NB4 (cell line): ENCODE measurements around the gene PIAS1.

Experiments
- DNase-seq: peaks from one replicate; pipeline ENCODE4 v3.0.0; 2010; ENCODE audit warnings: low read depth
- H3K4me3 ChIP-seq: one replicate; pipeline ENCODE4 v1.5.1; 2011; ENCODE audit warnings: mild to moderate bottlenecking, low read depth, low read length, moderate library complexity
- MYC ChIP-seq: IDR thresholded peaks from 2 replicates; pipeline ENCODE4 v1.6.1; 2011; ENCODE audit warnings: low read depth, low read length
- POLR2A ChIP-seq: IDR thresholded peaks from 2 replicates; pipeline ENCODE4 v1.6.1; 2011; ENCODE audit warnings: mild to moderate bottlenecking; ENCODE audit not compliant: insufficient read length; ENCODE audit errors: extremely low read depth
- TF ChIP-seq, protein P1 (sequence below): IDR thresholded peaks from 2 replicates; pipeline ENCODE4 v1.6.1; 2011; ENCODE audit warnings: low read depth, low read length
- TF ChIP-seq, protein P2 (sequence below): IDR thresholded peaks from one replicate; pipeline ENCODE4 v1.5.1; 2012; ENCODE audit warnings: low read depth, low read length

PIAS1 gene

DNA sequence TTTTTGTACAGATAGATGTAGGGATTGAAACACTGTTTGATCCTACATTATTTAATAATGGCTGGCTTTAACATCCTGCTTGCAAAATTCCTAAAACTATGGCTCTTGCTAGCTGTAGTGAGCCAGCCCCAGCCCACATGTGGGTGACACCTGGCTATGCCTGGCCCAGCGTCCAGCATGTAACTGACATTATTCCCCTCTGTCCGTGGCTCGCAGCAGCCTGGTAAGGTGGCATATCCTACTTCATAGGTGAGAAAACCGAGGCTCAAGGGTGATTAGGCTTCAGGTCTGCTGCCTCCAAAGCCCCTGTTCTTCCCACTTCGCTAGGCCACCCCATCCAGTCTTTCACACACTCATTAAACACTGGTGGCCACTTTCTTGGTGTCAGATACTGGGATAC, 149.4 kb downstream of the PIAS1 start:
- TF ChIP-seq, protein P1, sequence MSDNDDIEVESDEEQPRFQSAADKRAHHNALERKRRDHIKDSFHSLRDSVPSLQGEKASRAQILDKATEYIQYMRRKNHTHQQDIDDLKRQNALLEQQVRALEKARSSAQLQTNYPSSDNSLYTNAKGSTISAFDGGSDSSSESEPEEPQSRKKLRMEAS = no peak
- TF ChIP-seq, protein P2, sequence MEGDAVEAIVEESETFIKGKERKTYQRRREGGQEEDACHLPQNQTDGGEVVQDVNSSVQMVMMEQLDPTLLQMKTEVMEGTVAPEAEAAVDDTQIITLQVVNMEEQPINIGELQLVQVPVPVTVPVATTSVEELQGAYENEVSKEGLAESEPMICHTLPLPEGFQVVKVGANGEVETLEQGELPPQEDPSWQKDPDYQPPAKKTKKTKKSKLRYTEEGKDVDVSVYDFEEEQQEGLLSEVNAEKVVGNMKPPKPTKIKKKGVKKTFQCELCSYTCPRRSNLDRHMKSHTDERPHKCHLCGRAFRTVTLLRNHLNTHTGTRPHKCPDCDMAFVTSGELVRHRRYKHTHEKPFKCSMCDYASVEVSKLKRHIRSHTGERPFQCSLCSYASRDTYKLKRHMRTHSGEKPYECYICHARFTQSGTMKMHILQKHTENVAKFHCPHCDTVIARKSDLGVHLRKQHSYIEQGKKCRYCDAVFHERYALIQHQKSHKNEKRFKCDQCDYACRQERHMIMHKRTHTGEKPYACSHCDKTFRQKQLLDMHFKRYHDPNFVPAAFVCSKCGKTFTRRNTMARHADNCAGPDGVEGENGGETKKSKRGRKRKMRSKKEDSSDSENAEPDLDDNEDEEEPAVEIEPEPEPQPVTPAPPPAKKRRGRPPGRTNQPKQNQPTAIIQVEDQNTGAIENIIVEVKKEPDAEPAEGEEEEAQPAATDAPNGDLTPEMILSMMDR = no peak
- TF ChIP-seq POLR2A = no peak
- H3K4me3 ChIP-seq = no peak overlapping the region
- DNase-seq = no peak

GRCh38 chr15:68203956-68204355, 149.8 kb downstream of the PIAS1 start:
- no peak for DNase-seq
- H3K4me3 ChIP-seq = no peak overlapping the region
- TF ChIP-seq, protein P1 = no peak
- TF ChIP-seq, protein P2 = no peak
- TF ChIP-seq MYC (no peak), POLR2A (no peak)

DNA sequence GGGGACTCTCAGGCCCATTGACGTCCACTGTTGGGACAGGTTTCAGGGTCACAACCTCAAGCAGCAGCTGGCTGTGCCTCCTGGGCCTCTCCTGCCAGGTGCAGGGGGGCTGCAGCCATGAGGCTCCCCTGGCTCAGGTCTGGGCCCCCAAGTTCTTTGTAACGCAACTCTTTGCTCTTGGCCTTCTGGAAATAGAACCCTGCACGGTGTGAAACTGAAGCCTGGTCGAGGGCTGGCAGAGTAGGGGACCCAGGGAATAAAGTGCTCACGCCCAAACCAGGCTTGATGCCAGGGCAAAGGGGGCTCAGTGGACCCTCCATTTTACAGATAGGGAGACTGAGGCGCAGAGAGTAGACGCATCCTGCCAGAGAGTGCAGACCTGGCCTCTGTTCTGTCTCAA, 150.2 kb downstream of the PIAS1 start:
- H3K4me3 ChIP-seq = no peak overlapping the region
- no peak for DNase-seq
- TF ChIP-seq, protein P2 = no peak
- TF ChIP-seq MYC = no peak
- TF ChIP-seq, protein P1 = no peak
- TF ChIP-seq POLR2A = no peak

DNA sequence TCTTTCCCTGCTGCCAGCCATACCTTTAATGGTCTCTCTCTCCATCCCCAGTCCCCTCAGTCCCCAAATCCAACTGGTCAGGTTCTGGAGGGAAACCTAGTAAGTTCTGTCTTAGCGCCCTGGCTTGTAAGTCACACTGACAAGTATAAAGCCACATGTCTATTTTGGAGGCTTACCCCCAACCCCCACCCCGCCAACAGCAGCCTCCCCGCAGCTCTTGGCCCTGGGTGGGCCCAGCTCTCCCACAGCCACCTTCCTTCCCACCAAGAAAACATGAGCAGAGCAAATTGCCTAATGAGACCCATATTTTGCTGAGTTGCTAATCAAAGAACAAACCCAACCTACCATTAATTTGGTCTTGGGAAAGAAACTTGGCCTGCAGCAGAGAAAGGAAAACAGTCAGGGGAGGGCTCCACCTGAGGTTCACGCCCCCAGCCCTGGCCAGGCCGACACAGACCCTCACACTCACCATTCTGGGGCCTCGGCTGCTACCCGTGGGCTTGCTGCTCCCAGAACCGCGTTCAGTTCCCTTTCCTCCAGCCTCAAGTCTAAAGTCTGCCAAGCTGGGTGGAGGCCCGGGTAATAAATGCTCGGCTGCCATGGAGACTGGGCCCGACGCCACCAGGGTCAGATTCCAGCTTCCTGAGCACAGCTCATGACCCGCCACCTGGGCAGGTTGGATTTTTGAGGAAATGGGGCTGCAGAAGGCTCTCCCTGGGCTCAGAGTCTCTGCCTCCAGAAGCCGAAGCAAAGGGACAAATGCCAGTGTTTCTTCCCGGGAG, 150.9 kb downstream of the PIAS1 start, which contains the start of gene CALML4:
Gene CALML4, minus strand, starts transcription at position 557 of the 782 bp plus-strand sequence. Its CDS starts 85 bp downstream, at position 472.
- no peak for DNase-seq
- no peak within 1 kb of the TSS for H3K4me3 ChIP-seq
- TF ChIP-seq POLR2A (no peak), MYC (no peak)
- TF ChIP-seq, protein P2 = no peak
- TF ChIP-seq, protein P1 = no peak

GRCh38 chr15:68205558-68205944, 151.4 kb downstream of the PIAS1 start:
- TF ChIP-seq, protein P1 = no peak
- peak; percentile 20 for TF ChIP-seq POLR2A
- DNase-seq = no peak
- no peak overlapping the region for H3K4me3 ChIP-seq

DNA sequence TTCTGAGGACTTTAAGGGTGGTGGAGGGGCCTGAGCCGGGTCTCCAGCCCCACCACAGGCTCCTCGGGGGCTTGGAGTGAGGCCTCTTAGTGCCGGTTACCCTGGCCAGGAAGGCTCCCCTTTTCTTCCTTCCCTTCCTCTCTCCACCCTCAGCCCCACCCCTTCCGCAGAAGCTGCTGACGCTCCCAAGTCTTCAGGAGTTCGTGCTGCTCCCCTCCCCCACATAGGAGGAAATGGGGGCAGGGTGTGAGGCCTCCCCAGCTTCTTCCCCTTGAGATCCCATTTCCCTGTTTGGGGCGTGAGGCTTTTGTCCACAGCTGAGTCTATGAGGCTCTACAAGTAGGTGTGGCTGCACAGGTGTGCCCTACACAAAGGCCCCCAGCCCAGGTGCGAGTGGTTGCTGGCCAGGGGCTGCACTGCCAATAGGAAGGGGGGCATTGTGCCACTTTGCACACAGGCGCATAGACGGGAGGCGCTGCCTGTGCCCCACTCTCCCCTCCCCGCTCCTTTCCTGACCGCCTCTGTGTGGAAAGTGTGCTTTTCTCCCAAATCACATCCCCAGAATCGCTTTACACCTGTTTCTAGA, 151.9 kb downstream of the PIAS1 start:
- H3K4me3 ChIP-seq = no peak overlapping the region
- no peak for TF ChIP-seq POLR2A
- TF ChIP-seq, protein P2 = no peak
- TF ChIP-seq, protein P1 = no peak
- TF ChIP-seq MYC = no peak
- peak; percentile 66 for DNase-seq
